GM23338 (cell line): Measurements from ENCODE around the gene ARPC1A. TPM values are rescaled to one million over a fixed set of nuclear protein-coding genes. Genes with fewer than 3 reads are reported as not detected.
A peak's percentile ranks its signal among the peaks of the same experiment; 100 is the strongest.

Experiments used
- ATAC-seq: fragments of 200-7000 bp; cut with Tn5 transposase; 3 replicates; pipeline ENCODE4 v1.9.1; 2020
- DNase-seq: peaks from one replicate; pipeline ENCODE4 v3.0.0-alpha.2; 2015; ENCODE audit warnings: low spot score
- H2AFZ ChIP-seq: fragments of 200-600 bp; sonication (generic); 2 replicates; pipeline ENCODE4 v1.8.0; 2016; ENCODE audit warnings: antibody characterized with exemption, mild to moderate bottlenecking, moderate library complexity
- H3F3A ChIP-seq: fragments of 200-600 bp; sonication (generic); replicated peaks from 2 replicates; pipeline ENCODE4 v1.8.0; 2017; ENCODE audit warnings: antibody characterized with exemption, mixed run types, low read depth
- H3K27ac ChIP-seq: fragments of 200-600 bp; sonication (generic); 2 replicates; pipeline ENCODE4 v1.6.1; 2016; ENCODE audit warnings: low read depth
- H3K27me3 ChIP-seq: fragments of 200-600 bp; sonication (generic); 2 replicates; pipeline ENCODE4 v1.8.0; 2016; ENCODE audit warnings: mild to moderate bottlenecking, mixed run types, moderate library complexity; ENCODE audit not compliant: insufficient read depth
- H3K36me3 ChIP-seq: fragments of 200-600 bp; sonication (generic); 2 replicates; pipeline ENCODE4 v1.8.0; 2016; ENCODE audit warnings: mild to moderate bottlenecking; ENCODE audit not compliant: insufficient read depth
- H3K4me1 ChIP-seq: fragments of 200-600 bp; sonication (generic); 2 replicates; pipeline ENCODE4 v1.8.0; 2016; ENCODE audit warnings: mild to moderate bottlenecking, moderate library complexity; ENCODE audit not compliant: insufficient read depth
- H3K4me2 ChIP-seq: fragments of 200-600 bp; sonication (generic); 2 replicates; pipeline ENCODE4 v1.7.1; 2017; ENCODE audit warnings: mixed run types
- H3K4me3 ChIP-seq: fragments of 200-600 bp; sonication (generic); 2 replicates; pipeline ENCODE4 v1.6.1; 2016; ENCODE audit warnings: mixed run types
- H3K79me2 ChIP-seq: fragments of 200-600 bp; sonication (generic); replicated peaks from 2 replicates; pipeline ENCODE4 v1.8.0; 2017; ENCODE audit warnings: mild to moderate bottlenecking; ENCODE audit not compliant: insufficient read depth
- H3K9me2 ChIP-seq: fragments of 200-600 bp; sonication (generic); 2 replicates; pipeline ENCODE4 v1.8.0; 2017; ENCODE audit not compliant: insufficient read depth
- H4K20me1 ChIP-seq: fragments of 200-600 bp; sonication (generic); replicated peaks from 2 replicates; pipeline ENCODE4 v1.8.0; 2017; ENCODE audit warnings: mild to moderate bottlenecking; ENCODE audit not compliant: insufficient read depth
- H3K27ac Mint-ChIP-seq: 2 replicates; pipeline ENCODE4 v1.8.0; 2020; ENCODE audit warnings: inconsistent platforms, mild to moderate bottlenecking, moderate library complexity, mixed read lengths
- H3K27me3 Mint-ChIP-seq: 3 replicates; pipeline ENCODE4 v1.8.0; 2022; ENCODE audit warnings: low read depth, mild to moderate bottlenecking, moderate library complexity, mixed read lengths, inconsistent platforms; ENCODE audit not compliant: insufficient read depth, poor library complexity
- H3K36me3 Mint-ChIP-seq: 3 replicates; pipeline ENCODE4 v1.8.0; 2021; ENCODE audit warnings: low read depth, mild to moderate bottlenecking, inconsistent platforms, moderate library complexity, mixed read lengths
- H3K4me1 Mint-ChIP-seq: 3 replicates; pipeline ENCODE4 v1.8.0; 2020; ENCODE audit warnings: mild to moderate bottlenecking, inconsistent platforms, mixed read lengths
- H3K4me3 Mint-ChIP-seq: 3 replicates; pipeline ENCODE4 v1.8.0; 2021; ENCODE audit warnings: moderate library complexity, mild to moderate bottlenecking, inconsistent platforms, mixed read lengths
- H3K9me3 Mint-ChIP-seq: 3 replicates; pipeline ENCODE4 v1.8.0; 2020; ENCODE audit warnings: moderate library complexity, mild to moderate bottlenecking, inconsistent platforms, mixed read lengths
- CREB1 ChIP-seq: fragments of 250-450 bp; sonication (Bioruptor Pico); IDR thresholded peaks from 2 replicates; pipeline ENCODE4 v1.5.0; 2020; ENCODE audit warnings: low read depth, mild to moderate bottlenecking, moderate library complexity
- EZH2 ChIP-seq: fragments of 200-600 bp; sonication (generic); IDR thresholded peaks from one replicate; pipeline ENCODE4 v1.8.0; 2017; ENCODE audit warnings: antibody characterized with exemption, mild to moderate bottlenecking, low read depth; ENCODE audit not compliant: unreplicated experiment
- EZH2phosphoT487 ChIP-seq: fragments of 200-600 bp; sonication (generic); IDR thresholded peaks from one replicate; pipeline ENCODE4 v1.8.1; 2018; ENCODE audit warnings: antibody characterized with exemption; ENCODE audit not compliant: unreplicated experiment
- JUNB ChIP-seq: IDR thresholded peaks from one replicate; pipeline ENCODE4 v1.6.1; 2016; ENCODE audit warnings: antibody characterized with exemption; ENCODE audit not compliant: unreplicated experiment
- NANOG ChIP-seq: IDR thresholded peaks from 2 replicates; pipeline ENCODE4 v1.6.1; 2016; ENCODE audit warnings: antibody characterized with exemption, borderline replicate concordance
- POLR2AphosphoS5 ChIP-seq: IDR thresholded peaks from 2 replicates; pipeline ENCODE4 v1.6.1; 2016; ENCODE audit warnings: antibody characterized with exemption, low read depth
- STAT1 ChIP-seq: IDR thresholded peaks from one replicate; pipeline ENCODE4 v1.6.1; 2016; ENCODE audit warnings: antibody characterized with exemption; ENCODE audit not compliant: unreplicated experiment
- ZNF114 ChIP-seq: fragments of 250-450 bp; sonication (Bioruptor Pico); IDR thresholded peaks from 2 replicates; pipeline ENCODE4 v1.5.0; 2020; ENCODE audit warnings: mild to moderate bottlenecking, moderate library complexity
- ZNF331 ChIP-seq: fragments of 250-450 bp; sonication (Bioruptor Pico); IDR thresholded peaks from 2 replicates; pipeline ENCODE4 v1.5.0; 2020; ENCODE audit warnings: low read depth, mild to moderate bottlenecking, moderate library complexity
- polyA plus RNA-seq: library from polyadenylated mRNA; unstranded; fragments of >200 nt; fragmentation: Nextera tagmentation; extraction: Ambion mirVana; gene quantifications from 2 replicates; pipeline ENCODE4 v1.2.1, GENCODE V29; 2016
- total RNA-seq: library from RNA; depleted of rRNA; stranded (reverse); fragments of >200 nt; shearing (Covaris generic); gene quantifications from 2 replicates; pipeline ENCODE4 v1.2.3, GENCODE V29; 2014
- TF ChIP-seq, protein P1 (sequence below), 2 experiments: fragments of 200-600 bp in 1 of 2; sonication (generic) in 1 of 2; conservative IDR thresholded peaks; 2 replicates each; pipeline versions ENCODE4 v1.5.1 to v1.6.1; 2016 to 2017; ENCODE audit warnings: antibody characterized with exemption in 2 of 2, low read depth in 2 of 2, mild to moderate bottlenecking in 2 of 2, moderate library complexity in 1 of 2
- TF ChIP-seq, protein P2 (sequence below): IDR thresholded peaks from 2 replicates; pipeline ENCODE4 v1.6.1; 2016; ENCODE audit warnings: antibody characterized with exemption

ARPC1A gene
- total and polyA plus RNA-seq, 2 experiments from 2014 or later = 108 to 210 TPM

DNA sequence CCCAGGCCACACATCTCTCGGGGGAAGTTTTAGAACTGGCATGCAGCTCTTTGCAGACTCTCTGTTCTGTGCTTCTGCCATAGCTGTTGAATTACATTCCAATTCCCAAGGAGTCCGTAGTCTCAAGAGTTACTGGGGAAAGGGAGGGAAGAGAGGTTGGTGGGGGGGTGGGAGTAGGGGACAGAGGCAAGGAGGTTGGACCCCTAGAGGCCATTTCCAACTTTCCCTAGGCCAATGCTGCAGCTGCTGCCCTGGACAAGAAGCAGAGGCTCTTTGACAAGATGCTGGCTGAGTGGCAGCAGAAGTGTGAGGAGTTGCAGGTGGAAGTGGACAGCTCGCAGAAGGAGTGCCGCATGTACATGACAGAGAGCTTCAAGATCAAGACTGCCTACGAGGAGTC, 29.2 kb upstream of the ARPC1A start:
- peaks cover 3% of the 10 kb centered on the region for H3K27me3 Mint-ChIP-seq
- H3K36me3 Mint-ChIP-seq = no peaks in the 10 kb centered on the region
- H3K27me3 ChIP-seq = no peaks in the 10 kb centered on the region
- H3K79me2 ChIP-seq = no peaks in the 10 kb centered on the region
- no peaks in the 10 kb centered on the region for H4K20me1 ChIP-seq
- no peak overlapping the region for H3K4me3 ChIP-seq
- no peak for TF ChIP-seq EZH2phosphoT487
- TF ChIP-seq POLR2AphosphoS5 = no peak
- no peak for TF ChIP-seq ZNF331 (CRISPR knock-in tag)
- TF ChIP-seq, protein P1, sequence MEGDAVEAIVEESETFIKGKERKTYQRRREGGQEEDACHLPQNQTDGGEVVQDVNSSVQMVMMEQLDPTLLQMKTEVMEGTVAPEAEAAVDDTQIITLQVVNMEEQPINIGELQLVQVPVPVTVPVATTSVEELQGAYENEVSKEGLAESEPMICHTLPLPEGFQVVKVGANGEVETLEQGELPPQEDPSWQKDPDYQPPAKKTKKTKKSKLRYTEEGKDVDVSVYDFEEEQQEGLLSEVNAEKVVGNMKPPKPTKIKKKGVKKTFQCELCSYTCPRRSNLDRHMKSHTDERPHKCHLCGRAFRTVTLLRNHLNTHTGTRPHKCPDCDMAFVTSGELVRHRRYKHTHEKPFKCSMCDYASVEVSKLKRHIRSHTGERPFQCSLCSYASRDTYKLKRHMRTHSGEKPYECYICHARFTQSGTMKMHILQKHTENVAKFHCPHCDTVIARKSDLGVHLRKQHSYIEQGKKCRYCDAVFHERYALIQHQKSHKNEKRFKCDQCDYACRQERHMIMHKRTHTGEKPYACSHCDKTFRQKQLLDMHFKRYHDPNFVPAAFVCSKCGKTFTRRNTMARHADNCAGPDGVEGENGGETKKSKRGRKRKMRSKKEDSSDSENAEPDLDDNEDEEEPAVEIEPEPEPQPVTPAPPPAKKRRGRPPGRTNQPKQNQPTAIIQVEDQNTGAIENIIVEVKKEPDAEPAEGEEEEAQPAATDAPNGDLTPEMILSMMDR (conservative IDR thresholded peaks at IDR 0.05; ENCODE audit: low read depth in 2 of 2) = peak; percentile 13 to 35; a peak in 1 of 4 replicates
- H3K36me3 ChIP-seq = no peaks in the 10 kb centered on the region
- ATAC-seq (peak; percentile 70; the same call in 2 of the 3 replicates), DNase-seq (peak; percentile 53)
- H3K9me2 ChIP-seq = no peaks in the 10 kb centered on the region
- no peak overlapping the region for H3K4me3 Mint-ChIP-seq
- no peak overlapping the region for H3K4me2 ChIP-seq
- no peak overlapping the region for H3K27ac ChIP-seq
- H3K4me1 ChIP-seq = no peaks in the 10 kb centered on the region
- no peaks in the 10 kb centered on the region for H3F3A ChIP-seq
- no peaks in the 10 kb centered on the region for H3K4me1 Mint-ChIP-seq
- no peak overlapping the region for H2AFZ ChIP-seq
- no peak overlapping the region for H3K27ac Mint-ChIP-seq
- H3K9me3 Mint-ChIP-seq = no peaks in the 10 kb centered on the region

DNA sequence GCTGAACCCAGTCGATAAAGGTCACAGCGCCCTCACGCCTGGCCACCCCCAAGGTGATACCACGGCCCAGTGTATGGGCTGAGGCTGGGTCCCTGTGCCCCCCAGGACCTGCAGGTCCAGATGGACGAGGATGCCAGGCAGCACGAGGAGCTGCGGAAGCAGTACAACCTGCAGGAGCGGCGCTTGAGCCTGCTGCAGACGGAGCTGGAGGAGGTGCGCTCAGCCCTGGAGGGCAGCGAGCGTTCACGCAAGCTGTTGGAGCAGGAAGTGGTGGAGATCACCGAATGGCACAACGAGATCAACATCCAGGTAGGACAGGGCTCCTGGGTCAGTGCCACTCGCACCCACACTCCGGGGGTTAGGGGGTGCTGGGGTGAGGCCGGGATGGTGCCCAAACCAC, 24.2 kb upstream of the ARPC1A start:
- no peaks in the 10 kb centered on the region for H3F3A ChIP-seq
- H3K36me3 Mint-ChIP-seq = no peaks in the 10 kb centered on the region
- TF ChIP-seq ZNF114 (CRISPR knock-in tag) (no peak), ZNF331 (CRISPR knock-in tag) (no peak), STAT1 (no peak), EZH2phosphoT487 (no peak), EZH2 (no peak)
- DNase-seq (no peak), ATAC-seq (no peak)
- H3K9me2 ChIP-seq = no peaks in the 10 kb centered on the region
- H3K9me3 Mint-ChIP-seq = no peaks in the 10 kb centered on the region
- no peaks in the 10 kb centered on the region for H4K20me1 ChIP-seq
- no peaks in the 10 kb centered on the region for H3K4me1 ChIP-seq
- H3K79me2 ChIP-seq = no peaks in the 10 kb centered on the region
- H3K27me3 ChIP-seq = no peaks in the 10 kb centered on the region
- no peaks in the 10 kb centered on the region for H3K36me3 ChIP-seq
- H3K4me2 ChIP-seq = no peak overlapping the region
- H3K27me3 Mint-ChIP-seq = peaks cover 4% of the 10 kb centered on the region
- H3K4me3 Mint-ChIP-seq = no peak overlapping the region
- no peak overlapping the region for H3K4me3 ChIP-seq
- H3K27ac ChIP-seq = no peak overlapping the region
- no peaks in the 10 kb centered on the region for H3K4me1 Mint-ChIP-seq
- H3K27ac Mint-ChIP-seq = no peak overlapping the region
- H2AFZ ChIP-seq = no peak overlapping the region

DNA sequence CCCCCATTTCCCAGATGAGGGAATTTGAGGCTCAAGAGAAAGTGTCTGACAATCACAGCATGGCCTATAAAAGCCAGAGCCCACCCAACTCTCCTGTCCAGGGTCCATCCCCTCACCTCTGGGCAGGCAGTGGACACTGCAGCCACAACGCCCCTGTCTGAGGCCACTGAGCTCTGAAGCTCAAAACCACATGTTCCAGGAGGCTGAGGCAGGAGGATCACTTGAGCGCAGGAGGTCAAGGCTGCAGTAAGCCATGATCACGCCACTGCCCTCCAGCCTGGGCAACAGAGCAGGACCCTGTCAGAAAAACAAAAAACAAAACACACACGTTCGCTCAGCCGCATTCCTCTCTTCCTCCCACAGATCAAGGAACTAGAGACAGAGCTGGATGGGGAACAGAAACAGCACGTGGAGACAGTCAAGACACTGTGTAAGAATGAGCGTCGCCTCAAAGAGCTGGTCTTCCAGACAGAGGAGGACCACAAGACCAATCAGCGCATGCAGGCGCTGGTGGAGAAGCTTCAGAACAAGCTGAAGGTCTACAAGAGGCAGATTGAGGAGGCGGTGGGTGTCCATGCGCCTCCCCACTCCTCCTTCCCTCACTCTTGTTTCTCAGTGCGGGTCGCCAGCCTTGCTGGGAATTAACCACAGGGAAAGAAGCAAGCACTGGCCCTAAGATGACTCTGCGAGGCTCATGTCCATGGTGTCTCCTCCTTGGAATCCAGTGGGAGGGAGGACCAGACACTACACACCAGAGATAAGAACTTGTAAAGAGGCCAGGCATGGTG, 20.0 kb upstream of the ARPC1A start:
- Histone ChIP-seq H3K4me3 (no peak overlapping the region), H2AFZ (no peak overlapping the region), H3K27ac (no peak overlapping the region), H3F3A (no peaks in the 10 kb centered on the region), H3K79me2 (no peaks in the 10 kb centered on the region), H3K27me3 (no peaks in the 10 kb centered on the region), H4K20me1 (no peaks in the 10 kb centered on the region), H3K4me2 (no peak overlapping the region), H3K36me3 (no peaks in the 10 kb centered on the region), H3K4me1 (no peaks in the 10 kb centered on the region), H3K9me2 (no peaks in the 10 kb centered on the region)
- ATAC-seq = no peak
- H3K4me1 Mint-ChIP-seq = no peaks in the 10 kb centered on the region
- DNase-seq = no peak
- no peak overlapping the region for H3K4me3 Mint-ChIP-seq
- H3K9me3 Mint-ChIP-seq = peaks cover 4% of the 10 kb centered on the region; the same call in 2 of the 3 replicates
- H3K36me3 Mint-ChIP-seq = peaks cover 4% of the 10 kb centered on the region; the same call in 2 of the 3 replicates
- H3K27me3 Mint-ChIP-seq = peaks cover 6% of the 10 kb centered on the region
- no peak overlapping the region for H3K27ac Mint-ChIP-seq
- TF ChIP-seq JUNB = no peak
- TF ChIP-seq NANOG = no peak
- no peak for TF ChIP-seq ZNF114 (CRISPR knock-in tag)
- no peak for TF ChIP-seq CREB1 (CRISPR knock-in tag)
- TF ChIP-seq, protein P2, sequence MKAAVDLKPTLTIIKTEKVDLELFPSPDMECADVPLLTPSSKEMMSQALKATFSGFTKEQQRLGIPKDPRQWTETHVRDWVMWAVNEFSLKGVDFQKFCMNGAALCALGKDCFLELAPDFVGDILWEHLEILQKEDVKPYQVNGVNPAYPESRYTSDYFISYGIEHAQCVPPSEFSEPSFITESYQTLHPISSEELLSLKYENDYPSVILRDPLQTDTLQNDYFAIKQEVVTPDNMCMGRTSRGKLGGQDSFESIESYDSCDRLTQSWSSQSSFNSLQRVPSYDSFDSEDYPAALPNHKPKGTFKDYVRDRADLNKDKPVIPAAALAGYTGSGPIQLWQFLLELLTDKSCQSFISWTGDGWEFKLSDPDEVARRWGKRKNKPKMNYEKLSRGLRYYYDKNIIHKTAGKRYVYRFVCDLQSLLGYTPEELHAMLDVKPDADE = no peak
